Dermis blood vessel endothelial cell (primary cell): ENCODE measurements around the gene CORO1C. TPM values are rescaled to one million over a fixed set of nuclear protein-coding genes. Genes with fewer than 3 reads are reported as not detected.
"Not testable (repeated sequence)": the region's sequence is repeated elsewhere in the genome, so short reads cannot be mapped to it uniquely, and the experiment has no call there.

Experiments used
- DNase-seq: peaks from one replicate; pipeline ENCODE4 v3.0.0; 2010
- total RNA-seq: library from RNA; depleted of rRNA; stranded (reverse); fragments of >200 nt; gene quantifications from 2 replicates; pipeline ENCODE4 v1.2.3, GENCODE V29; 2014

The CORO1C gene
- total RNA-seq, 1 donor from 2014 or later: 131 TPM

- DNase-seq: no peak
These were observed 98.2 kb downstream of the CORO1C start for GRCh38 chr12:108633081-108633533.

GRCh38 chr12:108631261-108631660 lies 100.1 kb downstream of the CORO1C start:
- DNase-seq: not testable (repeated sequence)

- no peak for DNase-seq
These were observed 100.7 kb downstream of the CORO1C start for GRCh38 chr12:108630481-108631207.

GRCh38 chr12:108629824-108630476 lies 101.4 kb downstream of the CORO1C start:
- peak; percentile 81 for DNase-seq

- DNase-seq: no peak
These were observed 102.2 kb downstream of the CORO1C start for GRCh38 chr12:108629151-108629550.

- DNase-seq: no peak
These were observed 104.0 kb downstream of the CORO1C start for GRCh38 chr12:108627134-108627920.

- no peak for DNase-seq
These were observed 106.1 kb downstream of the CORO1C start for GRCh38 chr12:108625228-108625627.

- no peak for DNase-seq
These were observed 107.7 kb downstream of the CORO1C start for GRCh38 chr12:108623577-108623976.

GRCh38 chr12:108622921-108623514 lies 108.3 kb downstream of the CORO1C start:
- peak; percentile 48 for DNase-seq

- peak; percentile 95 for DNase-seq
These were observed 108.9 kb downstream of the CORO1C start for GRCh38 chr12:108622421-108622820.

GRCh38 chr12:108621161-108621560 lies 110.2 kb downstream of the CORO1C start:
- DNase-seq: peak; percentile 62

- no peak for DNase-seq
These were observed 111.0 kb downstream of the CORO1C start for GRCh38 chr12:108620236-108620879.

- no peak for DNase-seq
These were observed 111.8 kb downstream of the CORO1C start for GRCh38 chr12:108619369-108620160.

- DNase-seq: not testable (repeated sequence)
These were observed 112.4 kb downstream of the CORO1C start for GRCh38 chr12:108618953-108619274.

GRCh38 chr12:108618079-108618952 lies 113.0 kb downstream of the CORO1C start:
- peak; percentile 90 for DNase-seq

- DNase-seq: no peak
These were observed 114.1 kb downstream of the CORO1C start for GRCh38 chr12:108616941-108617858.

- no peak for DNase-seq
These were observed 115.0 kb downstream of the CORO1C start for GRCh38 chr12:108616359-108616758.

- DNase-seq: no peak
These were observed 115.4 kb downstream of the CORO1C start for GRCh38 chr12:108615918-108616317.

GRCh38 chr12:108614639-108615038 lies 116.7 kb downstream of the CORO1C start:
- DNase-seq: no peak
